GM10847 (cell line): ENCODE results near the gene MEFV.

Experiments used
- POLR2A ChIP-seq: IDR thresholded peaks from 2 replicates; pipeline ENCODE4 v1.6.1; 2011; ENCODE audit not compliant: insufficient read length; ENCODE audit errors: extremely low read depth

The MEFV gene

DNA sequence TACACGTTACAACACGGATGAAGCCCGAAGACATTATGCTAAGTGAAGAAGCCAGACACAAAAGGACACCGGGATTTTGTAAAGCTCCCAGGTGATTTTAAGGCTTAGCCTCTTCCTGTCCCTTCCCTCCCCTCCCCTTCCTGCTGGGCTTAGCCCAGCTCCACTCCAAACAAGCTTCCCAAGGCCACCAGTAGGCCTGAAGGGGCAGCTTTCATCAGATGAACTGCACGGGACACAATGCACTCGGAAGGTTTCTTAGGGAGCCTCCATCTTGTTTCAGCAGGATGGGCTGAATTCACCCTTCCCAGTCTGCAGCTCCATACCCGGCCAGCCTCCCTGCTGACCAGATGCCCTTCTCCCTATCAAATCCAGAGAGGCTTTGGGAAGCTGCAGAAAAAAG is 10.4 kb downstream of the MEFV start:
- TF ChIP-seq POLR2A = no peak

DNA sequence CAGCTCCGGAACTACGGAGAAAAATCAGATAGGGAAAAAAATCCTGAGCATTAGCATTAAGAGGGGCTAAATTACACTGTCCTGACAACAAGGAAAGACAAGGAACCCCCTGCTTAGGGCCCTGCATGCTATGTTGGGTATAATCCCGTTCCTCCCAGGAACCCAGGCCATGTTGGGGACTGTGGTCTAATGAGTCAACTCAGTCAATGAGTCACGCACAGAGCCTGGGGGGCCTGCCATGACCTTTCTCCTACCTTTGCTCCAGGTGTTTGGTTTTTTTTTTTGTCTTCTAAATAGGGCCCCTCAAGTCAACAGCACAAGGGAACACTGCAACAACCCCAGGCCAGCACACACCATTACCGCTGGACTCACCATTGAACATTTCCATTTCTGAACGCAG is 12.6 kb downstream of the MEFV start:
- no peak for TF ChIP-seq POLR2A

DNA sequence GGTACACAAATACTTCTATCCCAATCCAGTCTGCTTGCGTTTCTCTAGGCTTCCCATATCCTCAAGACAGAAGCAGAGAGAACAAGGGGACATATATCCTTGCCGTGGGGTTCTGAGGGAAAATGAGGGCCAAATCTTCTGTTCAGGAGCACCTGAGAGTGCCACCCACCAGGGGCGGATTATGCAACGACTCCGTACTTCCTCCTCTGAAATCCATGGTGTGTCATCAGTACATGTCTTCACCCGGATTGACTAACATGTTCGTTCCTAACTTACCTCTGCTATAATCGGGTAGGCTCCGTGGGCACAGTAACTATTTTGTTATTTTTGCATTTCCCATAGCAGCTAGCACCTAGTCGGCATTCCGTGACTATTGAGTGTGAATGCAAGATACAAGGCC is 13.7 kb downstream of the MEFV start:
- no peak for TF ChIP-seq POLR2A

DNA sequence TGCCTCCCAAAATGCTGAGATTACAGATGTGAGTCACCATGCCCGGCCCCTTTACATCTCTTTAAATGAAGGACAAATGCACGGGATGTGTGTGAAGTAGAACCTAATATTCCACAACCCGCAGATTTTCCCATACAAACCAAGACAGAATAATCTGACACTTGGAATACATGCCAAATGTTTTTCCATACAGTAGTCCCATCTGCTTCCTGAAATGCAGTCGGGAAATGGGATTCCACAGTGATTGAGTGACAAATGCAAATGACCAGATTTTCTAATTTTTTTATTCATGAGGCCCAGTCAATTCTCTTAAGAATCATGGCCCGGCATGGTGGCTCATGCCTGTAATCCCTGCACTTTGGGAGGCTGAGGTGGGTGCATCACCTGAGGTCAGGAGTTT is 14.7 kb downstream of the MEFV start:
- no peak for TF ChIP-seq POLR2A

DNA sequence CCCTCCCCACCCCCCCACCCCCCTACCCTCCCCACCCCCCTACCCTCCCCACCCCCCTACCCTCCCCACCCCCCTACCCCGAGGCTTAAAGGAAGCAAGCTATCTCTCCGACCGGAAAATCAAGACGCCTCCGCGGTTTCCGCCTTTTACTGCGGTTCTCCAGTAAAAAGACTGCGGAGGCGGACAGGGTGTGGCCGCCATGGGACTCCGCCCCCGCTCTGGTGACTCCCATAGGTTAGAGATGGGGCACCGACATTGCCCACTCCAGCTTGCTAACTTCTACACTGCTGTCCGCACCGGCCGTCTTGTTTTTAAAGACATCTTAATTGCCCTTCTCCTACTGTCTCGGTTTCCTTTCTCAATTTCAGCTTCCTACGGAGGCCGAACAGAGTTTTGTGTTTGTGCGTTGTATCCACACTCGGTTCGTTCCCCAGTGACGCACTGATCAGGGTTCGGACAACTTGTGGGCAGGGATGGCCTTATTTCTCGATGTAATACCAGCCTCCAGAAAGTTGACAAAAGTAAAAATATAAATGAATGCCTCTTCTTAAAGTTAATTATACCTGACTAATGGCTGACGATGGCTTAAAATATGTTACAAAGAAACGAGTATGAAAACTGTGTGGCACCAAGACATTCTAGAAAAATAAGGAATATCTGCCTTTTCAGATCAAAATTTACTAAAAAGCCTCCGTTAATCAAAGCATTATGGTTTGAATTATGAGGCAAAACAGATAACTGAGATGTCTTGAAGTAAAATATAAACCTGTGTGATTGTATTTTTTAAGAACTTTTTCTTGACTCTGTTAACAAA is 20.4 kb downstream of the MEFV start:
- no peak for TF ChIP-seq POLR2A

DNA sequence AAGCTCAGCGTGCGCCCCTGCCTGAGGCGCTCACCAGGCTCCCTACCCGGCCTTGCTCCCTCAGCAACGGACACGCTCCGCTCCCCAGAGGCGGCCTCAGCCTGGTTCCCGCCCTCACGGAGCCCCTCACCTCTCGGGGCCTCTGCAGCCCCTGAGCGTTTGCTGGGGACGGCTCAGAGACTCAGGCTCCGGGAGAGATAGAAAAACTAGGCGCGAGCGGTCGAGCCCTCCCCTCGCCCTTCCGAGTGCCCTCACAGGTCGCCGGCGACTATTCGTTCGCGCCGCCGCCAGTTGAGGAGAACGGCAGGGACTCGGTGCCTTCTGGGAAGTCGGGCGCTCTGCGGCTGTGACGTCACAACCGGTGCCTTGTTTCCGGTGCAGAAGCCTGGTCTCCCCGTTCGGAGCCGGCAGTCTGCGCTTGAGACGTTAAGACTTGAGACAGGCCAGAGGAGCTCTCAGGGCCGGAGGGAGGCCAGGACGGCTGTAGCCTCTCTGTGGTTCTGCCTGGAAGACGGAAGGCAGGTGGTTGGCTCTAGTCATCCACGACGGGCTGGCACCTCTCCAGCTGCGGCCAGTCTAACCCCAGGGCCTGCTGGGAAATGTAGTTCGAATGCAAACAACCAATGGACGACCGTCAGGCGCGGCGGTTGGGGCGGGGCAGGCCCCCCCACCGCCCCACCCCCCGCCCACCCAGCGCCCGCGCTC is 21.4 kb downstream of the MEFV start, which contains the start of gene ZNF200:
Gene ZNF200 (minus strand): TSS at position 302 of the 705 bp plus-strand sequence. CDS start 1,403 bp downstream, outside the sequence.
- peak; percentile 87 for TF ChIP-seq POLR2A

DNA sequence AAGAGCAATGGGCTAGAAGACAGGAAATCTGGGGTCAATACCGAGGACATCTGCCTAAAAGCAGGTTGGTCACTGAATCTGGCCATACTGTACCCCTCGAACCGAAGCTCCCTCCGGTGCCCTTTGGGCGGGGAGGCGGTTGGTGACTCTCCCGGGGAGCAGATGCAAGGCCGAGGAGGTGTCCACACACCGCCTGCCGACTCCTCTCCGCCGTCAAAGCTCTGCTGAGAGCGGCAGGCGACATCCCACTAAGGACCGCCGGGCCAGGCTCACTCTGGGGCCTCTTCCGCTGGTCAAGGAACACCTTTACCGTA is 21.9 kb downstream of the MEFV start:
- no peak for TF ChIP-seq POLR2A

DNA sequence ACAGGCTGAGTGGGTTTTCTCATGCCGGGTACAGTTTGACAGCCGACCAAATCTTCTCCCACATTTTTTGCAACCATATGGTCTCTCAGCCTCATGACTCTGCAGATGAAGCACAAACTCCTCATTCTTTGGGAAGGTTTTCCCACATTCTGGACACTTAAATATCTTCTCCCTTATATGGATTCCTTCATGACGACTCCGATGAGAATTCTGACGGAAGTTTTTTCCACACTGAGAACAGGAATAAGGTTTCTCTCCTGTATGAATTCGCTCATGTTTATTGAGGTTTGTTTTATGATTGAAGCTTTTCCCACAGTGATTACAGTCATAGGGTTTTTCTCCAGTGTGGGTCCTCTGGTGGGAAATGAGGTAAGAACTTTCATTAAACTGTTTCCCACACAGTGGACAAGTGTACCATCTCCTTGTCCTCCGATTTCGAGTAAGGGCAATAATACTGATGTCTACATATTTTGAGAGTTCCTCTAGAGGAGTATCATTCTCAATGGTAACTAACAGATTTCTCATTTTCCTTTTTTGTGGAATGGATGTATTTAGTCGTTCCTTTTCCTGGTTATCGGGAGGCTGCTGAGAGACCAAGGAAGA is 32.4 kb downstream of the MEFV start:
- TF ChIP-seq POLR2A = no peak

DNA sequence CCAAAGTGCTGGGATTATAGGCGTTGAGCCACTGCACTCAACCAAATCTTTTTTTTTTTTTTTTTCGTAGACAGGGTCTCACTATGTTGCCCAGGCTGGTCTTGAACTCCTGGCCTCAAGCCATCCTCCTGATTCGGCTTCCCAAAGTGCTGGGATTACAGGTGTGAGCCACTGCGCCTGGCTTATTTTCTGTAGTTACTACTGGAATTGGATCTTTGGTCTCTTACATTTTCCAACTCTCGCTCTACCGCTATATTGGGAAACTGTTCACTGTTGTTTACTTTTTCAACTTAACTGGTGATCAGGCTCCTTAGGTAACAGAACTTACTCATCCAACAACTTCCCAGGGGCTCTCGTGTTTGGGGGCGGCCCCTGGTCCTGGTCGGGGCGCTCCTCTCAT is 35.6 kb downstream of the MEFV start:
- no peak for TF ChIP-seq POLR2A

DNA sequence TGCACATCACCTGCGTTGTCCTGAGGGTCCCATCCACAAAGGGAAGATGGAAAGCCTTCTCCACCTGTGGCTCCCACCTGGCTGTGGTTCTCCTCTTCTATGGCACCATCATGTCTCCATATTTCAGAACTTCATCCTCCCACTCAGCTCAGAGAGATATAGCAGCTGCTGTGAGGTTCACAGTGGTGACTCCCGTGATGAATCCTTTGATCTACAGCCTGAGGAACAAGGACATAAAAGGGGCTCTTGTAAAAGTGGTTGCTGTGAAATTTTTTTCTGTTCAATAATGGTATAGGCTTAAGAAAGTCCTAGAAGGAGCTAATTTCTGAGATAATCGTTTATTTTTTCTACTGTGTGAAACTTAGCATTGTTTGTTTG is 40.2 kb downstream of the MEFV start:
- TF ChIP-seq POLR2A = no peak

DNA sequence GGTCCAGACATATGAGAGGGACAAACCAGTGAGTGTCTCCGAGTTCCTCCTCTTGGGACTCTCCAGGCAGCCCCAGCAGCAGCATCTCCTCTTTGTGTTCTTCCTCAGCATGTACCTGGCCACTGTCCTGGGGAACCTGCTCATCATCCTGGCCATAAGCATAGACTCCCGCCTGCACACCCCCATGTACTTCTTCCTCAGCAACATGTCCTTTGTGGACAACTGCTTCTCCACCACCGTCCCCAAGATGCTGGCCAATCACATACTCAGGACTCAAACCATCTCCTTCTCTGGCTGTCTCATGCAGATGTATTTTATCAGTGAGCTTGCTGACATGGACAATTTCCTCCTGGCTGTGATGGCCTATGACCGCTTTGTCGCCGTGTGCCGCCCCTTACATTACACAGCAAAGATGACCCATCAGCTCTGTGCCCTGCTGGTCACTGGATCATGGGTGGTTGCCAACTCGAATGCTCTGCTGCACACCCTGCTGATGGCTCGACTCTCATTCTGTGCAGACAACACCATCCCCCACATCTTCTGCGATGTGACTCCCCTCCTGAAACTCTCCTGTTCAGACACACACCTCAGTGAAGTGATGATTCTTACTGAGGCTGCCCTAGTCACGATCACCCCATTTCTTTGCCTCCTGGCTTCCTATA is 40.7 kb downstream of the MEFV start:
- TF ChIP-seq POLR2A = no peak

DNA sequence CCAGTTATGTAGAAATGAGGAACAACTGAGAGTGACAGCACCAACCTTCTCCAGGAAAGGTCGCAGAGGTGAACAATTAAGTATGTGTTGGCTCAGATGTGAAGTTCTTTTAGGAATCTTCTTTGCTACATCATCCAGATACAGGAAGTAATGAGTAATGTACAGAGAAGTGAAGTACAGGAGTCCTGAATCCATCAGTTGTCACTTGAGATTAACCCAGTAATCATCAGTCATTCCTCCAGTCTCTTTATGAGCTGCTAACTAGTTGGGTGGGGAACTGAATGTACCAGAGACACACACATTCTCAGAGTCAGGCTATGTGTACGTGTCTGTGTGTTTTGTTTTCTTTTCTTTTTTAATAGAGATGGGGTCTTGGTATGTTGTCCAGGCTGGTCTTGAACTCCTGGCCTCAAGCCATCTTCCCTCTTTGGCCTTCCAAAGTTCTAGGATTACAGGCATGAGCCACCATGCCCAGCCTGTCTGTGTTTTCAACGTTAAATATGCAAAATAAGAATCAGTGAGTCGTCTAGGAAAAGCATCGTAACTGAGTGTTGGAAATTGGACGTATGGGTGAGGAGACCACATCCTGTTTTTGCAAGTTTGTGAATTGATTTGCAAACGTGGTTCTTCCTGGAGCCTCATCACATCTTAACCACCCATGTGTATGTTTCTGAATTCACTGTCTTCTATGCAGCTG is 41.4 kb downstream of the MEFV start:
- TF ChIP-seq POLR2A = no peak

DNA sequence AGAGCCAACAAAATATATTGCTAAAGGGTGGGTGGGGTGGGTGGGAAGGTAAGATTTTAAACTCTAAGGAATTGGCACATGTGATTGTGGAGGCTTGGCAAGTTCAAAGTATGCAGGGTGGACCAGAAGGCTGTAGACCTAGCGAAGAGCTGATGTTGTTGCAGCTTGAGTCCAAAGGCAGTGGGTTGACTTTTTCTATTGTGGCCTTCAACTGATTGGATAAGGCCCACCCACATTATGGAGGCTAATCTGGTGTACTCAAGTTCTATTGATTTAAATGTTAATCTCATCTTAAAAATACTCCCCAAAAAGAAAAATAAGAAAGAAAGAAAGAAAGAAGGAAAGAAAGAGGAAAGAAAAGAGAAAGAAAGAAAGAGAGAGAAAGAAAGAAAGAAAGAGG is 43.9 kb downstream of the MEFV start:
- no peak for TF ChIP-seq POLR2A

DNA sequence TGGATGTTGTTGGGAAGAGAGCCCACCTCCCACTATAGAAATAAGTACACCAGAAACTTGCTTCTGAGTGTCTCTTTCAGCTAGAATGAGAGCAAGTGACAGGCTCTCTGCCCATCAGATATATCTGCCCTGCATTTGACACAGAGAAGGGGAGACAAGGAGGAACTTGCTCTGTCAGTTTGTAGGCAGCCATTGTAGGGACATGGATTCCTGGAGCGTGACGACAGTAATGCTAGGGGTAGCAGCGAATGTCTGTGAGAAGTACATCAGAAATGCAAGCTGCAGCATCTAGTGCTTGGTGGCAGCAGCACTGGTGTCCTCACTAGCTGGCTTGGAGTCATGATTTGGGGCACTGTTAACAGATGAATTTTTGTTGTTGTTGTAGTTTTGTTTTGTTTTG is 44.4 kb downstream of the MEFV start:
- TF ChIP-seq POLR2A = no peak
